Smooth muscle cell (in vitro differentiated cells): ENCODE measurements around the gene MLANA. TPM values are rescaled to one million over a fixed set of nuclear protein-coding genes. Genes with fewer than 3 reads are reported as not detected.

ENCODE experiments used
- DNase-seq: peaks from one replicate; lab custom pipeline; 2025; ENCODE audit not compliant: unreplicated experiment; lab: John Stamatoyannopoulos, UW
- H2AFZ ChIP-seq: fragments of 200-600 bp; sonication (generic); 2 replicates; pipeline ENCODE4 v1.6.0; 2016; ENCODE audit warnings: antibody characterized with exemption, low read depth, mild to moderate bottlenecking
- H3F3A ChIP-seq: fragments of 200-600 bp; sonication (generic); 2 replicates; pipeline ENCODE4 v1.6.0; 2017; ENCODE audit warnings: antibody characterized with exemption, low read depth
- H3K27ac ChIP-seq: fragments of 200-600 bp; sonication (generic); 2 replicates; pipeline ENCODE4 v1.5.1; 2016; ENCODE audit warnings: low read depth, mild to moderate bottlenecking
- H3K27me3 ChIP-seq: fragments of 200-600 bp; sonication (generic); 2 replicates; pipeline ENCODE4 v1.6.1; 2016; ENCODE audit warnings: low read depth, mild to moderate bottlenecking
- H3K36me3 ChIP-seq: fragments of 200-600 bp; sonication (generic); 2 replicates; pipeline ENCODE4 v1.5.1; 2016; ENCODE audit warnings: low read depth
- H3K4me1 ChIP-seq: fragments of 200-600 bp; sonication (generic); 2 replicates; pipeline ENCODE4 v1.5.1; 2016; ENCODE audit warnings: low read depth
- H3K4me2 ChIP-seq: fragments of 200-600 bp; sonication (generic); 2 replicates; pipeline ENCODE4 v1.6.0; 2016; ENCODE audit warnings: mild to moderate bottlenecking
- H3K4me3 ChIP-seq: fragments of 200-600 bp; sonication (generic); 2 replicates; pipeline ENCODE4 v1.5.1; 2016; ENCODE audit warnings: mild to moderate bottlenecking
- H3K79me2 ChIP-seq: fragments of 200-600 bp; sonication (generic); 2 replicates; pipeline ENCODE4 v1.6.0; 2016; ENCODE audit warnings: low read depth, mild to moderate bottlenecking
- H3K9ac ChIP-seq: fragments of 200-600 bp; sonication (generic); 2 replicates; pipeline ENCODE4 v1.6.0; 2016; ENCODE audit warnings: low read depth
- H3K9me3 ChIP-seq: fragments of 200-600 bp; sonication (generic); replicated peaks from 2 replicates; pipeline ENCODE4 v1.5.1; 2016; ENCODE audit warnings: low read depth
- H4K20me1 ChIP-seq: fragments of 200-600 bp; sonication (generic); 2 replicates; pipeline ENCODE4 v1.6.0; 2016; ENCODE audit warnings: low read depth
- WGBS: methylation state at CpG from one replicate; pipeline ENCODE4 v1.1.7; 2016; ENCODE audit warnings: low lambda C conversion rate; 5-methylcytosine and 5-hydroxymethylcytosine counted together
- polyA plus RNA-seq: library from polyadenylated mRNA; unstranded; fragments of >200 nt; fragmentation: Nextera tagmentation; extraction: Ambion mirVana; gene quantifications from 2 replicates; pipeline ENCODE4 v1.2.1, GENCODE V29; 2016
- total RNA-seq: library from RNA; depleted of rRNA; stranded (reverse); fragments of >200 nt; gene quantifications from 2 replicates; pipeline ENCODE4 v1.2.3, GENCODE V29; 2014
- TF ChIP-seq, protein P1 (sequence below): fragments of 200-600 bp; sonication (generic); IDR thresholded peaks from 2 replicates; pipeline ENCODE4 v1.5.1; 2017; ENCODE audit warnings: borderline replicate concordance, mild to moderate bottlenecking, antibody characterized with exemption; ENCODE audit not compliant: insufficient read depth, poor library complexity, severe bottlenecking

Gene MLANA
- total and polyA plus RNA-seq, 2 experiments from 2014 or later, result not detected

DNA sequence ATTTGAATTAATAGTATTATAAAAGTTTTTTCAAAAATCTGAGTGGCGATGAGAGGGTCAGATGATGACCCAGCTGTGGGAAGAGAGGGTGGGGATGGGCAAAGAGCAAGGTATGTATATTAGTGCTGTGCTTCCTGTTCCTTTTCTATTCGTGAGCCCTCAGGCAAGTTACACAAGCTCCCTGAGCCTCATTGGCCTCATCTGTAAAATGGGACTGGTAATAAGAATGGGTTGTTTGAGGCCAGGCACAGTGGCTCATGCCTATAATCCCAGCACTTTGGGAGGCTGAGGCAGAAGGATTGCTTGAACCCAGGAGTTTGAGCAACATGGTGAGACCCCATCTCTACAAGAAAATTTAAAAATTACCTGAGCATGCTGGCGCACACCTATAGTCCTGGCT, 24.0 kb upstream of the MLANA start:
- no peaks in the 10 kb centered on the region for H4K20me1 ChIP-seq
- H3K4me2 ChIP-seq, result no peak overlapping the region
- no peaks in the 10 kb centered on the region for H3K27me3 ChIP-seq
- H3K9me3 ChIP-seq, result no peaks in the 10 kb centered on the region
- 96% methylated on average over 3 of the region's 3 CpGs for WGBS
- DNase-seq, result no peak
- no peaks in the 10 kb centered on the region for H3F3A ChIP-seq
- H3K4me1 ChIP-seq, result no peaks in the 10 kb centered on the region
- TF ChIP-seq, protein P1, sequence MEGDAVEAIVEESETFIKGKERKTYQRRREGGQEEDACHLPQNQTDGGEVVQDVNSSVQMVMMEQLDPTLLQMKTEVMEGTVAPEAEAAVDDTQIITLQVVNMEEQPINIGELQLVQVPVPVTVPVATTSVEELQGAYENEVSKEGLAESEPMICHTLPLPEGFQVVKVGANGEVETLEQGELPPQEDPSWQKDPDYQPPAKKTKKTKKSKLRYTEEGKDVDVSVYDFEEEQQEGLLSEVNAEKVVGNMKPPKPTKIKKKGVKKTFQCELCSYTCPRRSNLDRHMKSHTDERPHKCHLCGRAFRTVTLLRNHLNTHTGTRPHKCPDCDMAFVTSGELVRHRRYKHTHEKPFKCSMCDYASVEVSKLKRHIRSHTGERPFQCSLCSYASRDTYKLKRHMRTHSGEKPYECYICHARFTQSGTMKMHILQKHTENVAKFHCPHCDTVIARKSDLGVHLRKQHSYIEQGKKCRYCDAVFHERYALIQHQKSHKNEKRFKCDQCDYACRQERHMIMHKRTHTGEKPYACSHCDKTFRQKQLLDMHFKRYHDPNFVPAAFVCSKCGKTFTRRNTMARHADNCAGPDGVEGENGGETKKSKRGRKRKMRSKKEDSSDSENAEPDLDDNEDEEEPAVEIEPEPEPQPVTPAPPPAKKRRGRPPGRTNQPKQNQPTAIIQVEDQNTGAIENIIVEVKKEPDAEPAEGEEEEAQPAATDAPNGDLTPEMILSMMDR, result no peak
- no peak overlapping the region for H3K4me3 ChIP-seq
- no peak overlapping the region for H3K9ac ChIP-seq
- H3K27ac ChIP-seq, result no peak overlapping the region
- H2AFZ ChIP-seq, result no peak overlapping the region
- H3K79me2 ChIP-seq, result no peaks in the 10 kb centered on the region
- H3K36me3 ChIP-seq, result no peaks in the 10 kb centered on the region

DNA sequence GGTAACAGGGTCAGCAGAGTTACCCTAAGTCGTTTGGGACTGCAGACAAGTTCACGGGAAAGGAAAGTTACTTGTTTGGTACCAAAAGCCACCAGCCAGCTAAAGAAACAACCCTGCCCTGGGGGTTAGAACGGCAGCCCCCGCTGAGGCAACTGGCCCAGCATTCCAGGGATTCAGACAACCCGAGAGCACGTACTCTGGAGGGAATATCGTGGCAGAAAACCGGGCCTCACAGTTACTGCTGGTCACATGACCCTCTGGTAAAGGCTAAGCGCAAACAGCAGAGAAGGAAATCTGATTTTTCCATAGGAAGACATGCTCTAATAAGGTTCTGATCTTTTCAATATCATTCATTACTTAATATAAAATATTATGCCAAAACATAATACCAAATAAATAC, 22.5 kb upstream of the MLANA start:
- Histone ChIP-seq H4K20me1 (no peaks in the 10 kb centered on the region), H3K9me3 (no peaks in the 10 kb centered on the region), H3K36me3 (no peaks in the 10 kb centered on the region), H3K27me3 (no peaks in the 10 kb centered on the region), H3K4me2 (no peak overlapping the region), H3K79me2 (no peaks in the 10 kb centered on the region), H3K4me3 (no peak overlapping the region), H3K9ac (no peak overlapping the region), H3K4me1 (no peaks in the 10 kb centered on the region), H2AFZ (no peak overlapping the region), H3F3A (no peaks in the 10 kb centered on the region), H3K27ac (no peak overlapping the region)
- 51% methylated on average over 9 of the region's 9 CpGs for WGBS
- DNase-seq, result no peak
- TF ChIP-seq, protein P1, result no peak

DNA sequence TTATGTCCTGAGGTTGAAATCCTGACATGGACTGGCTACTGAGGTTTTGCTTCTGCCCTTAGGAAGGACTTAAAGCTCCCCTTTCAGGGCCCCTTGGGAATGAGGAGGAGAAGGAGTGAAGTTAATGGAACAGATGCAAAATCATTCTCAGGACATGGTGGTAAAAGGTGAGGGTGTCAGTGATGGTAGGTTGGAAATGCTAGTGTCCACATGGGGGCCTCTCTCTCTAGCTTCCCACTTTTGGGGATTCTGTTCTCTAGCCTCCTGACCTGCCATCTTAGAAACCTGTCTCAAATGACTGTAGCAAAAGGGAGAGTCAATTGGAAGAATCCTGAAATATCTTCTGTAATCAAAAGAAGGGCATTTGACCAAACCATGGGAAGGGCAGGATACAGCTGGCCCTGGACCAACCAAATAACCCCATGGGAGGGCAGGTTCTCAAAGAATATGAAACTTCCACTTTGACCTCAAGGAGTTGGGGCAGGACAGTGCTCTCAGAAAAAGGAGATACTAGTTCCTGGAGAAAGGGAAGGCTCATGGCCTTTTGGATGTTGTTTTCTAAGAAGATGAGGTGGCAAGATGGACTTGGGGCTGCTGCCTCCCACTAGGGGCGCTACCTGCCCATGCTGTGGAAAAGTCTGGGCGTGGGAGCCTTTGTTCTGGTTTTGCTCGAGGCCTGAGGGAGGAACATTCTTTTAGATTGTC, 21.2 kb upstream of the MLANA start:
- no peak overlapping the region for H3K27ac ChIP-seq
- no peak overlapping the region for H3K4me3 ChIP-seq
- no peaks in the 10 kb centered on the region for H3K4me1 ChIP-seq
- H4K20me1 ChIP-seq, result no peaks in the 10 kb centered on the region
- DNase-seq, result no peak
- H2AFZ ChIP-seq, result no peak overlapping the region
- H3F3A ChIP-seq, result no peaks in the 10 kb centered on the region
- no peaks in the 10 kb centered on the region for H3K9me3 ChIP-seq
- no peaks in the 10 kb centered on the region for H3K36me3 ChIP-seq
- no peak overlapping the region for H3K9ac ChIP-seq
- H3K79me2 ChIP-seq, result no peaks in the 10 kb centered on the region
- H3K4me2 ChIP-seq, result no peak overlapping the region
- TF ChIP-seq, protein P1, result peak; percentile 28
- no peaks in the 10 kb centered on the region for H3K27me3 ChIP-seq
- 68% methylated on average over 3 of the region's 3 CpGs for WGBS

- 82% methylated on average over 2 of the region's 2 CpGs for WGBS
- TF ChIP-seq, protein P1, result no peak
- Histone ChIP-seq H3K4me3 (no peak overlapping the region), H3K9me3 (no peaks in the 10 kb centered on the region), H3K4me2 (no peak overlapping the region), H4K20me1 (no peaks in the 10 kb centered on the region), H3F3A (no peaks in the 10 kb centered on the region), H2AFZ (no peak overlapping the region), H3K4me1 (no peaks in the 10 kb centered on the region), H3K79me2 (no peaks in the 10 kb centered on the region), H3K9ac (no peak overlapping the region), H3K27me3 (no peaks in the 10 kb centered on the region), H3K36me3 (no peaks in the 10 kb centered on the region), H3K27ac (no peak overlapping the region)
- no peak for DNase-seq
Observed at GRCh38 chr9:5870020-5870339, 20.7 kb upstream of the MLANA start.
